CD4-positive, alpha-beta T cell treated with Interleukin-6 for 4 hours (primary cell): Measurements from ENCODE around the gene ZNRF3.

Source experiments
- DNase-seq: peaks from one replicate; pipeline ENCODE4 v3.0.0-alpha.2; 2020; ENCODE audit warnings: mixed read lengths

Gene ZNRF3

DNA sequence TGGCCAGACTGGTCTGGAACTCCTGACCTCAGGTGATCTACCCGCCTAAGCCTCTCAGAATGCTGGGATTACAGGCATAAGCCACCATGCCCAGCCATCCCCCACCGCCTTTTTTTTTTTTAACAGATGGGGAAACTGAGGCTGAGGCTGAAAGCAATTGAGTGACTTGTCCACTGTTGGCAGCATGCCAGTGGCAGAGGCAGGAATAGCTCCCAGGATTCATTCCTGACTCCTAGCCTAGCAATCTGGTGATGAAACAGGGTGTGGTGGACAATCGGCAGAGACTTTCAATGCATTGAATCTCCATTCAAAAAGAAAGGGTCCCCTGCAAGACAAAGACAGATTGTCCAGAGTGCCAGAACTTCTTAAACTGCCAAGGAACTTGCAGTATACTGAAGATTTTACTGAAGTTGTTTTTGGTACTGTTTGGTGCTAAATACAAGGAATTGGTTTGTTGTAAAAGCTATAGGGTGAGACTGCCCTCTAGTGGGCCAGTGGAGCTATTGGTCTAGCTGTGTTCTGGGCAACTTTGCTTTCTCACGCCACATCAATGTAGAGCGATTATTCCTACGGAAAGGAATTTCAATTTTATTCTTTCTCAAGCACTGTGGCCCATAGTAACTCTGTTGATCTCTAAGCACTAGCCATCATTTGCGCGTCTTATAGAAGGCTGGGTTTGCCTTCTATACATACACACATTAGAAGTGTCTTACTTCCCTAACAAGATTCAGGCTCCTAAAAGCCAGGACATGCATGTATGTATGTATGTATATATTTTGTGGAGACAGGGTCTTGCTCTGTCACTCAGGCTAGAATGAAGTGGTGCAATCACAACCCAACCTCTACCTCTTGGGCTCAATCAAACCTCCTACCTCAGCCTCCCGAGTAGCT lies 157.3 kb downstream of the ZNRF3 start:
- peak; percentile 79 for DNase-seq

DNA sequence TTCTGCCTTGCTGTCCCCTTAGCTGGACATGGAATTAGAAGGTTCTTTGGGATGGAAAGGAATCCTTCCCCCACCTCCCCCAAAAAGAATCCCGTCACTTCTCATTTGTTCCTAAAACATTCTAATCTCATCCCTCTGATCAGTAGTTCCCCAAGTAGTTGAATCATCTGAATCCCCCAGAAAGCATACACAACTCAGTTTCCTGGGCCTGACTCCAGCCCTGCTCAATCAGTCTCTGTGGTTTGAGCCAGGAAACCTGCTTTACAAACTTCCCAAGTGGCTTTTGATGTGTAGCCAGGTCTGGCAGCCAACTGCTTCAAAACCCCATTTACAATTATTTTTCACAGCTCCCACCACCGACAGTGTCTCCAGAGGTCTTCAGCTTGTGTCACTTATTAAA lies 158.0 kb downstream of the ZNRF3 start:
- DNase-seq: no peak

DNA sequence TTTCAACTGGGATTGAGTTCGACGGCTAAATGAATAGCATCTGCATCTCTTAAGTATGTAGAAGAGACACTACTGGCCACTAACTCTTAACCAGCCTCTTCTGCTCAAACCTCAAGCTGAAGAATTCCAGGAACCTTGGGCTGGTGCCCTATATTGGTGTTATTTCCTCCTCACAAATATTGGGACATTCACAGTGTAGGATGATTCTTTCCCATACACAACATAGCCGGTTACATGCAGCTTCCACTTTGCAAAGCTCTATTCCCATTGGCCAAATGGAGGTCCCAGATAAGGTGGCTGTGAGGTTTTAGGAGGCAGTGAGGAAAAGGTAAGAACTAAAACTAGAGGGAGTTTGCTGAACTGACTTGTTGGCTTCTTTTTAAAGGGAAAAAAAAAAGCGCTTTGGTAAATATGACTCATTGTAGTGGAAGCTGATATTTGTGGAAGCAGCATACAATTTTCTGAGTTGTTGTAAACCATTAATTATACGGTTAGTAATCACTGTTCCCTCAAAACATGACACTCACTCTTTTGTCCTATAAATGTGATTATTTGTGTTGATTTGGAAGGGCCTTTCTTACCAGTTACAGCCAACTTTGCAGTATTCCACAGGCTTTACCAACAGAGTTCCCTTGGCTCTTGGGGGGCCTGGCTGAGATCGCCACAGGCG lies 160.7 kb downstream of the ZNRF3 start:
- DNase-seq: no peak

DNA sequence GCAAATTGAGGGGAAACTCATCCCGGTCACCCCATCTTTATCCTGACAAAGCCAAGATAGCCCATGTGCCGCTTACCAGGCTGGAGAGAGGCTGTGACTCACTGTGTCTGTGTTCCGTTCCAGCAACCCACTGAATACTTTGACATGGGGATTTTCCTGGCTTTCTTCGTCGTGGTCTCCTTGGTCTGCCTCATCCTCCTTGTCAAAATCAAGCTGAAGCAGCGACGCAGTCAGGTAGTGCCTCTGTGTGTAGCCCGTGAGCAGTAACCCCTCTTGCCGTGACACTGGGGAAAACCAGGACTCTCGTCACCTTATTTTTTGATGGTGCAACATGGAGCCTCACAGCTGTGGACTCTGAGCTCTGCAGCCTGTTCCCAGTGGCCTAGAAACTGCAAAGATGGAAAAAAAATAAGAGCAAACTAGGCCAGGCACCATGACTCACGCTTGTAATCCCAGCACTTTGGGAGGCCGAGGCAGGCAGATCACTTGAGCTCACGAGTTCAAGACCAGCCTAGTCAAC lies 161.3 kb downstream of the ZNRF3 start:
- no peak for DNase-seq

DNA sequence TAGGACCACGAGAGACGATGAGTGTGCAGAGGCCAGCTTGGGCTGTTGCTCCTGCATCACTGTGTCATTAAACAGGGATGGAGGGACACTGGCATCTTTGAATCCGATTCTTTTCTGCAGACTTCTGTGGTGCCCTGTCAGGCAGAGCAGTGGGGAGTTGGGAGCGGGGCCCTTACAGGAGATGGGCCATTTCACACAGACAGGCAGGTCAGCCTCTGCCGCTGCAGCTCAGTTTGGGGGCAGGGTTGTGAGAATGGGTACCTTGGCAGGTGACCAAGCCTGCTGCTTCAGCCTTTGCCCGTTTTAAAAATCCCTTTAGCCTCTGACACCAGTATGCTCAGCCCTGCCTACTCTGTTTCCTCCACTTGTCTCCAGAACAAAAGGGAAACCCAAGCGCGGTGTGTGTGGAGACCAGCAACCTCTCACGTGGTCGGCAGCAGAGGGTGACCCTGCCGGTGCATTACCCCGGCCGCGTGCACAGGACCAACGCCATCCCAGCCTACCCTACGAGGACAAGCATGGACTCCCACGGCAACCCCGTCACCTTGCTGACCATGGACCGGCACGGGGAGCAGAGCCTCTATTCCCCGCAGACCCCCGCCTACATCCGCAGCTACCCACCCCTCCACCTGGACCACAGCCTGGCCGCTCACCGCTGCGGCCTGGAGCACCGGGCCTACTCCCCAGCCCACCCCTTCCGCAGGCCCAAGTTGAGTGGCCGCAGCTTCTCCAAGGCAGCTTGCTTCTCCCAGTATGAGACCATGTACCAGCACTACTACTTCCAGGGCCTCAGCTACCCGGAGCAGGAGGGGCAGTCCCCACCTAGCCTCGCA lies 165.7 kb downstream of the ZNRF3 start:
- no peak for DNase-seq

DNA sequence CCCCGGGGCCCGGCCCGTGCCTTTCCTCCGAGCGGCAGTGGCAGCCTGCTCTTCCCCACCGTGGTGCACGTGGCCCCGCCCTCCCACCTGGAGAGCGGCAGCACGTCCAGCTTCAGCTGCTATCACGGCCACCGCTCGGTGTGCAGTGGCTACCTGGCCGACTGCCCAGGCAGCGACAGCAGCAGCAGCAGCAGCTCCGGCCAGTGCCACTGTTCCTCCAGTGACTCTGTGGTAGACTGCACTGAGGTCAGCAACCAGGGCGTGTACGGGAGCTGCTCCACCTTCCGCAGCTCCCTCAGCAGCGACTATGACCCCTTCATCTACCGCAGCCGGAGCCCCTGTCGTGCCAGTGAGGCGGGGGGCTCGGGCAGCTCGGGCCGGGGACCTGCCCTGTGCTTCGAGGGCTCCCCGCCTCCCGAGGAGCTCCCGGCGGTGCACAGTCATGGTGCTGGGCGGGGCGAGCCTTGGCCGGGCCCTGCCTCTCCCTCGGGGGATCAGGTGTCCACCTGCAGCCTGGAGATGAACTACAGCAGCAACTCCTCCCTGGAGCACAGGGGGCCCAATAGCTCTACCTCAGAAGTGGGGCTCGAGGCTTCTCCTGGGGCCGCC lies 166.4 kb downstream of the ZNRF3 start:
- no peak for DNase-seq

DNA sequence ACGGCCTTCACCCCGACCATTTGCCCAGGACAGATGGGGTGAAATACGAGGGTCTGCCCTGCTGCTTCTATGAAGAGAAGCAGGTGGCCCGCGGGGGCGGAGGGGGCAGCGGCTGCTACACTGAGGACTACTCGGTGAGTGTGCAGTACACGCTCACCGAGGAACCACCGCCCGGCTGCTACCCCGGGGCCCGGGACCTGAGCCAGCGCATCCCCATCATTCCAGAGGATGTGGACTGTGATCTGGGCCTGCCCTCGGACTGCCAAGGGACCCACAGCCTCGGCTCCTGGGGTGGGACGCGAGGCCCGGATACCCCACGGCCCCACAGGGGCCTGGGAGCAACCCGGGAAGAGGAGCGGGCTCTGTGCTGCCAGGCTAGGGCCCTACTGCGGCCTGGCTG lies 167.1 kb downstream of the ZNRF3 start:
- DNase-seq: no peak

DNA sequence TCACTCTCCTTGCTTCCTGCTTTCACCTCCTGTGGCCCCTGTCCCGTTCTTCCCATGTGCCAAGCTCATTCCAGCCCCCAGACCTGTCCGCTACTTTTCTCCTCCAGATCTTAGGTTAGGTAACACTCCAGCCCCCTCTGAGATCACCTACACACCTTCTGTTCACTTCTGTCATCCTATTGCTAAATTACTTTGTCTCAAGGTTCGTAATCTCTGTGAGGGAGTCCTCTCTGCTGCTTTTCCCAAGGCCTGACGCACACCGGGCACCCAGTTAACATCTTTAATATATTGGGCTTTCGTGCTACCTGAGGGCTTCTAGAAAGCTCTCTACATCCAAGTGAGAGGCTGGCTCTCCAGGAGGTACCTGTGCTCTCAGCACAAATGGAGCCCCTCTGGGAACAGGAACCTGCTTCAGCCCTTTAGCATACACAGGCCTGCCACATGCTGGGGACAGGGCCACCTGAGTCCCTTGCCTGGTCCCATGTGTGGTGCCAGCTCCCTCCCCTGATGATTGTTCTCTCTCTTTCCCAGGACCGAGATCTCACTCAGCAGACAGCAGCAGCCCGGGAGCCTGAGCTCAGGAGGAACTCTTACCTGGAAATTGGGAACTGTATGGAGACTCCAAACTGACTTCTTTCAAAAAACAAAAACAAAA lies 169.8 kb downstream of the ZNRF3 start:
- DNase-seq: no peak

DNA sequence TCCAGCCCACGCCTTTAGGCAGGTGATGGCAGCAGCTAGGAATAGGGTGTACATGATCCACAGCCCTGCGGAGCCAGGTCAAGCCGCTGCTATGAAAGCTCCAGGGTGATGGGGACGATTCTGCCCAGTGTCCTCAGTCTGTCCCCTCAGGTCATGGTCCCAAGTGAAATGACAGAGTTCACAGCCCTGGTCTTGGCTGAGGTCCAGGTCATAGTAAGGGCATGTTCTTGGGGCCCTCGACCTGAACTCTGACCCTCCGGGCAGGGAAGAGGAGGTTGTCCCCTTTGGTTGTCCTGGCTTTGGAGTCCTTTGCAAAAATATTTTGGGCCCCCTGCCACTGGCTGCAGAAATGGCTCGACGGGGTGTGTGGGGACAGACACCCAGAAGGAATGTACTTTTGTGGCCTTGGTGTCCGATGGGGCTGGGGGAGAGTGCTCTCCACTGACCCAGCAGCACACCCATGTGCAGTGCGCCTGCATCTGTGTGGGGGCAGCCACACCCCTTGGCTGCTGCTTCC lies 170.9 kb downstream of the ZNRF3 start:
- no peak for DNase-seq

DNA sequence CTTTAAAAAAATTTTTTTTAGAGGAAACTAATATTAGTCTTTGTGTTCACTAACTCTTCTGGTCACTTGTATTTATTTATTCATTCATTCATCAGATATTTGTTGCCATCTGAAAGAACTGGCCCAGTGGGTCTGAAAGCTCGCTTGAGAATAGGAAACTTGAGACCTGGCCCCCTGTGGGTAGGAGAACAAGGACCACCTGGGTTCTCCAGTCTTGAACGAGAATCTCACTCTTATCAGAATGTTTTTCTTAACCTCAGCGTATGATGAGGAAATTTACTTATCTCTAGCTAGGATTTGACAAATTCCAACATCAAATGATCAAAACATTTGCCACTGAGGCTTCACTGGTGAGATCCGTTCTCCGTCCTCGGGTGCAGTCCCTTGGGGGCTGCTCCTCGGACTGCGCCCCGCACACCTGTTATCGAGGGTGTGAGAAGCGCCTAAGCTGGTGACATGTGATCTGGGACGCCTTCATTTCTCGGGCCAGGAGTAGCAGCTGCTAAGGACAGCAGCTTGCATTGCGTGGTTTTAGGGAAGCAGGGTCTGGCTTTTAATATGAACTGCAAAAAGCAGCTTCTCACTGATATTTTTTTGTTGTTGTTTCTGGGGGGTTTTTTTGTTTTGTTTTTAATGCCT lies 171.9 kb downstream of the ZNRF3 start:
- no peak for DNase-seq

DNA sequence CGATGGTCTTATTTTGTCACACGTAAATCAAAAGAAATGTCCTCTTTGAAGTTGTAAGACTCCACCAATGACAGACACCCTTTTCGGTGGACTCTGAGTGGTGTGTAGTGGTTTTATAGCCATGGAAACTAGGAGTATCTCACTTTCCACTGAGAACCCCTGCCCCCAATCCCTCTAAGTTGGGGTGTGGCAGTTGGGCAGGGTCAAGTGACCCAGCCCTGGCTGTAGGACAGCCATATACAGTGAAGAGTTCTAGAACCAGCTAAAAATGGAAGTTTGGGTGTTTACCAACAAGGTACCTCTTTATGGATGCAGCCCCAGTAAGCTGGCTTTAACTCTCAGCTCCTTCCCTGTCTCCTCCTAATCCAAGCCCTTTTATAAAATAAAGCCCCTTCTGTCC lies 173.1 kb downstream of the ZNRF3 start:
- no peak for DNase-seq

DNA sequence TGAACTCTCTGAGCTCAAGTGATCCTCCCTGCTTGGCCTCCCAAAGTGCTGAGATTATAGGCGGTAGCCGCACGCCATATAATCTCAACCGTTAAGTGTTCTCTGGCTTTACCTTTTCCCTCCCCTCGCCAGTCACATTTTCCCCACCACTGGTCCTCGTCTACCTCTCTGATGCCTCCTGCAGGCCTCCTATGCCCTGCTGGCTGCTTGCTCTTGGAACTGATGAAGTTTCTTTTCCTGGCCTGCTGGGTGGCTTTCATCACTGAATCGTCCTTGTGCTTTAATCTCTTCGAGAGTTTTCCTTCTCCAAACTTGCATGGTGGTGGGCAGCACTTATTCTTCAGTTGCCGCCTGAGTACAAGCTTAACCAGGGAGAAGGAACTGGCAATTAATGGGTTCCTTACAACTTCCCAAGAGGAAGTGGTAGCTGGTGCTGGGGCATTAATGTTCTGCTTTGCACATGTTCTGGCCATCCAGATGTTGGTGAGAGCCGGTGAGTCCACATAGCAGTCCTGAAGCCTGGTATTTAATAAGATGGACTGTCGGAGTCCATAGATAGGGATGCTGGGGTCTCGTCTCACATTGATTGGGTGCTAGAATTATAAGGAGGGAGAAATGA lies 177.0 kb downstream of the ZNRF3 start:
- no peak for DNase-seq

DNA sequence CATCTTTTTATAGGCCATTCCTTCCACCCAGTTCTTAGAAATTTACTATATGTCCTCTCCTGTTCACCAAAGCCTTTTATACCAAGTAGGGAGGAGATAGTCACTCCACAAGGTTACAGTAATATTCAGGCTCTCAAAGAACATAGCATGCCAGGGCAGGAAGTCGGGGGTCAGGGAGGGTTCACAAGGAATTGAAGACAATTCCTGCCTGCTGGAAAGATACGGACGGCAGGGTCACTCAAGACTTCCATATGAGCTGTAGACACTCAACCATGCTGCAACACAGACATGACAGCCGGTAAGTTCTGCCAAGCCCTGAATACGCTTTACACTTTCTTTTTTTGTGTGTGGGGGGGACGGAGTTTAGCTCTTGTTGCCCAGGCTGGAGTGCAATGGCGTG lies 177.6 kb downstream of the ZNRF3 start:
- no peak for DNase-seq

DNA sequence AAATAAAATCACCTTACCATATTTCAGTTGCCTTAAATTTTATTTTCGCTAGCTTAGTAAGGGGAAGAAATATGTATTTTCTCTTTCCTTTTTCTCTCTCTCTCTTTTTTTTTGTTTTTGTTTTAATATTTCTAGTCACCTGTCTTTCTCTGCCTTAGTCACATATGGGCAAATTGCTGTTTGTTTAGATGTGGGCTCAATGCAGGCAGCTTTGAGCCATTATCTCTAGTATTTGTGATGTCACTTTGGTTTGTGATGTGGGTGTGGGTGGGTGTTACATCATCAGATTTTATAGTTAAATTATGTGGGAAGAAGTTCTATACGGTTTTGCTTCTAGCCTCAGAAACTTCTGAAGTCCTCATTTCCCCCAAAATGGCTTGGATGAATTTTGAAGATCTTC lies 178.4 kb downstream of the ZNRF3 start, which contains the start of gene C22orf31:
Gene C22orf31 (minus strand): TSS at position 59 of the 400 bp plus-strand sequence. CDS start 39 bp downstream, at position 20.
- DNase-seq: no peak

DNA sequence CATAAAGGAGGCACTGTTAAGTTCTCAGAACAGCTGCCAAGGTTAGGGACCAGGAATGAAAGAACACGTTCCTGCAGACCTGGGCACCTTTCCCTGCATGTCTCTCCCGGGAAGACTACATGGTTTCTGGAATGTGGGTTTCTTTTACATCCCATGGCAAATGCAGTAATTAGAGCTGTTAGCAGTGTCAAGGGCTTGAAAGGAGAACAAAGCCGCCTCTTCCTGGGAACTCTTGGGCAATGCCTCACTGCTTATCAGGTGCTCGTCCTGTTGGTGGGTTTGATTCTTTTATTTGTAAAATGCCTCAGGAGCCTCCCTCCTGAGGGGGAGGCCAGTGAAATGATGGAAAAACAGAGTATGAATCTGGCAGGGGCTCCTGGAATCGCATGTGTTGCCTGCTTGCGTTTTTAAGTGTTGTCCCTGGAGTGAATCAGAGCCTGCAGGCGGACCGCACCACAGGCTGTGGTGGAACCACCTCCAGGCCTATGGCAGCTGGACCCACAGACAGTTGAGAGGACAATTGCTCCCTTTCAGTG lies 179.0 kb downstream of the ZNRF3 start:
- DNase-seq: no peak

DNA sequence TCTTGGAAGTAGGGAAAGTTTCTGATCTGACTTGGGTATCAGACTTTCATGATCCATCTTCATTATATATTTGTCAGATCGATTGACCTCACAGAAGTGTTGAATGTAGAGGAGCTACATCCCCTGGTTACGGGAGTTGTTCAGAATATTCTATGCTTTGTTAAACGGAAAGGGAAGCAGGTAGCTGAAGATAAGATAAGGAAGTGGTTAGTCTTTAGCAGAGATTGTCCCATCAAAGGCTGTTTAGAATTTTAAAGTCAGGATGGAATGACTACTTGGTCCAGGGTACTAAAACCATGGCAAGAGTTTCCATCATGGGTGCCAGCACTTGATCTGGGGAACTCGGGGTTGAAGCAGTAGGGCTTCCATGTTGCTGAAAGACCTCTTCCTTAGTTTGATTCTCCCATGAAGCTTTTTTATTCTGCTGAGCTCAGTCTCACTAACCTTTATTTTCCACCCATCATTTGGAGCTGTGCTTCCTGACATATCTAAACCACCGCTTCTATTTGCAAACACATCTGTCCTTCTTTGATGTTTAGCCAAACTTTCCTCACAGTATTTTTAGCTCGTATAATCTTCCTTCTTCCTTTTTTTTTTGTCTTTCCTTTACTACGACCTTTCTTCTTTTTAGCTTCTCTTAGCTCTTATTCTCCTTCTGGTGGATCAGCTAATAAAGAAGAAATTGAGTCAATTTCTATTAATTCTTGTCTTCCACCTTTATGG lies 182.3 kb downstream of the ZNRF3 start:
- no peak for DNase-seq

DNA sequence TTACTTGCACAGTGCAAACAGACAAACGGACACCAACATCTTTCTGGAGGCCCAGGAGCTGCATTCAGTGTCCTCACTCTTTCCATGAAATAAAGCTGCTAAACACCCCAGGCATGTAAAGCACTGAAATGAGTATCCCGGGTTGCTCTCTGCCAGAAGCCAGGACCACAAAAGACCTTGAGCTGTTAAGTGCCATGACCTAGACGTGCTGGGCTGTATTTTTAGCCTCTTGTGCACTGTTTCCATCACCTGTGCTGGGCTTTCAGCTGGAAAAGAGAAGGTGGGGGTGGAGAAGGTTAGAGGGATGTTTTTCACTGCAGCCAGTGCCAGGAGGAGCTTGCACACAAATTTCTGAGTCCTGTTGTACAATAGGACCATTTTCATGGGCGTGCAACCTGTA lies 186.1 kb downstream of the ZNRF3 start:
- no peak for DNase-seq

DNA sequence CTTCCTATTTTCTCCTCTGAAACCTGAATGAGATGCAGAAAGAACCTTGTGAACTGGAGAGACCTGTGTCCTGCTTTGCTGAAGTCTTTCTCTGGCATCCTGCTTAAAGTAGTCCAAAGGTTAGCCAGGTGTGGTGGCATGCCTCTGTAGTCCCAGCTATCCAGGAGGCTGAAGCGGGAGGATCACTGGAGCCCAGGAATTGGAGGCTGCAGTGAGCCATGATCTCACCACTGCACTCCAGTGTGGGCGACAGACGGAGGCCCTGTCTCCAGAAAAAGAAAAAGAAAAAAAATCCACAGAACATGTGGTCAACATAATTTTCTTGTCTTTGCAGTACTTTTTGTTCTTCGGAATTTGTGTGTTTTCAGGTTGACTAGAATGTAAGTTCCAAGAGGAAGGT lies 187.1 kb downstream of the ZNRF3 start:
- no peak for DNase-seq

DNA sequence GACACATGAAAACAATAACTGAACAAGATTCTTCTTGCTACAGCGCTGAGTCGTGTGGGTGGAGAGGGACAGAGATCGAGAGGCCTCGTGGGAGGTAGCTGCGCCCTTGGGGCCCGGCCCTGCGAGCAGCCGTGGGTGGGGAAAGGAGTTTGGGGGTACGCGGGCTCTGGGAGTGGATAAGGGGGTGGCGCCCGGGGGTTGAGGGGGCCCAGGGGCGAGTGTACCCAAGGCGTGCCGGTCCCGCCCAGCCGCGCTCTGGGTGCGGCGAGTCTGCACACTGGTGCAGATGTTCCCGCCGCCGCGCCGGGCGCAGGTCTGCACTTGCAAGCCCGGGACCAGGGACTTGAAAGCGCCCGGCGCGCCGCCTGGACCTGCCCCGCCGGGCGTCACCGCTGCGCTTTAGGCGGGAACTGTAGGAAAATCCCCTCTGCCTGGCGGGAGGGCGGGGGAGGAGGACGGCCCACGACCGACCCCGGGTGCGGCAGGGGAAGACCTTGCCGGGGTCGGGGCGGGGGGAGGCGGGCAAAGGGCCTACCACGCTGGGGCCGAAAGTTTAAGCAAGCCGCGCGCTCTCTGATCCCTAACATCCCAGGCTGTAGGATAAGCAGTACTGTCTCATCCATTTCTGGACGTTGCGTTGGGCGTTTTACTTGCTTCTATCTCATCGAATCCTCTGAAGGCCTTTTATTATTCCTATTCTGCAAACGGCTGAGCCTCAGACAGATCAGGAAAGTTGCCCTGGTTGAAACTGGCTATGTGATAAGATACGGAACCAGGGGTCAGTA lies 188.1 kb downstream of the ZNRF3 start:
- DNase-seq: peak; percentile 43
